ENCODE results near the gene C10orf67.

DNA sequence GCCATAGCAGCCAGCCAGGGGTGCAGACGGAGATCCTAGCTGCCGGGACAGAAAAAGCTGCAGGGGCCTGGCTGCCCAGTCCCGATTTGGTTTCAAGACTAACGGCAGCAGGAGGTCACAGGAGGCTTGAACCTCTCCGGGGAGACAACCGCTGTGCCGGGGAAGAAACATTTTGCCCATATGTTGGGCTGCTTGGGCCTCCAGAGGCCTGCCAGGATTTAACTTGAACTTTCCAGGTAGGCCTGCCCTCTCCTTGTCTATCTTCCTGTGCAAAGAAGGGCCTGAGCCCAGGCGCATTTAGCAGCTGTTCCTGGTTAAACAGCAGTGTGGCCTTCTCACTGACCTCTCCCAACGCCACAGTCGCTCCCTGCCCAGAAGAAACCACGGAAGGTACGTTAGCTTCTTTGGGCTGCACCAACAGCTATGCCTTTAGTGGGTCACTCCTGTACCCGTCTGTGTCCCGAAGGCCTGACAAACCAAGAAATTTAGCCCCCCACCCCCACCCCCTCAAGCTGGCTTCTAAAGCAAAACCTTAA, 169.6 kb downstream of the C10orf67 start:
- no peak for TF ChIP-seq PTBP1 (IDR thresholded peaks at IDR 0.05; ENCODE audit: low read depth, low read length)
- TF ChIP-seq ZNF3 (CRISPR knock-in tag; IDR thresholded peaks at IDR 0.05): no peak
- no peak for TF ChIP-seq SIN3A (IDR thresholded peaks at IDR 0.05; ENCODE audit: borderline replicate concordance in 2 of 2, control insufficient read depth in 1 of 2, low read depth in 2 of 2, low read length in 2 of 2)
- no peak for TF ChIP-seq ELF1 (tag; IDR thresholded peaks at IDR 0.05)
- no peak for TF ChIP-seq RFX5 (IDR thresholded peaks at IDR 0.05; ENCODE audit: low read depth, low read length)
- no peak for TF ChIP-seq ZKSCAN1 (IDR thresholded peaks at IDR 0.05; ENCODE audit: low read depth, low read length)
- TF ChIP-seq, protein P1, sequence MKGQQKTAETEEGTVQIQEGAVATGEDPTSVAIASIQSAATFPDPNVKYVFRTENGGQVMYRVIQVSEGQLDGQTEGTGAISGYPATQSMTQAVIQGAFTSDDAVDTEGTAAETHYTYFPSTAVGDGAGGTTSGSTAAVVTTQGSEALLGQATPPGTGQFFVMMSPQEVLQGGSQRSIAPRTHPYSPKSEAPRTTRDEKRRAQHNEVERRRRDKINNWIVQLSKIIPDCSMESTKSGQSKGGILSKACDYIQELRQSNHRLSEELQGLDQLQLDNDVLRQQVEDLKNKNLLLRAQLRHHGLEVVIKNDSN (CRISPR knock-in tag; IDR thresholded peaks at IDR 0.05): no peak
- TF ChIP-seq, protein P2, sequence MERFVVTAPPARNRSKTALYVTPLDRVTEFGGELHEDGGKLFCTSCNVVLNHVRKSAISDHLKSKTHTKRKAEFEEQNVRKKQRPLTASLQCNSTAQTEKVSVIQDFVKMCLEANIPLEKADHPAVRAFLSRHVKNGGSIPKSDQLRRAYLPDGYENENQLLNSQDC (CRISPR knock-in tag; IDR thresholded peaks at IDR 0.05): no peak
- TF ChIP-seq, protein P3, sequence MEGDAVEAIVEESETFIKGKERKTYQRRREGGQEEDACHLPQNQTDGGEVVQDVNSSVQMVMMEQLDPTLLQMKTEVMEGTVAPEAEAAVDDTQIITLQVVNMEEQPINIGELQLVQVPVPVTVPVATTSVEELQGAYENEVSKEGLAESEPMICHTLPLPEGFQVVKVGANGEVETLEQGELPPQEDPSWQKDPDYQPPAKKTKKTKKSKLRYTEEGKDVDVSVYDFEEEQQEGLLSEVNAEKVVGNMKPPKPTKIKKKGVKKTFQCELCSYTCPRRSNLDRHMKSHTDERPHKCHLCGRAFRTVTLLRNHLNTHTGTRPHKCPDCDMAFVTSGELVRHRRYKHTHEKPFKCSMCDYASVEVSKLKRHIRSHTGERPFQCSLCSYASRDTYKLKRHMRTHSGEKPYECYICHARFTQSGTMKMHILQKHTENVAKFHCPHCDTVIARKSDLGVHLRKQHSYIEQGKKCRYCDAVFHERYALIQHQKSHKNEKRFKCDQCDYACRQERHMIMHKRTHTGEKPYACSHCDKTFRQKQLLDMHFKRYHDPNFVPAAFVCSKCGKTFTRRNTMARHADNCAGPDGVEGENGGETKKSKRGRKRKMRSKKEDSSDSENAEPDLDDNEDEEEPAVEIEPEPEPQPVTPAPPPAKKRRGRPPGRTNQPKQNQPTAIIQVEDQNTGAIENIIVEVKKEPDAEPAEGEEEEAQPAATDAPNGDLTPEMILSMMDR (IDR thresholded peaks at IDR 0.05 in 2 of 3, conservative IDR thresholded peaks at IDR 0.05 in 1 of 3; ENCODE audit: insufficient read depth in 2 of 3, low read depth in 1 of 3, low read length in 3 of 3): no peak
- TF ChIP-seq HNRNPH1 (optimal IDR thresholded peaks at IDR 0.05; ENCODE audit: low read depth, low read length): no peak
- no peak for TF ChIP-seq SRF (CRISPR knock-in tag; IDR thresholded peaks at IDR 0.05)
- TF ChIP-seq ARHGAP35 (IDR thresholded peaks at IDR 0.05; ENCODE audit: partially characterized antibody): no peak

Measured in K562 (cell line).